ENCODE data around the gene FIBP. TPM values are rescaled to one million over a fixed set of nuclear protein-coding genes. Genes with fewer than 3 reads are reported as not detected.
"Not testable (repeated sequence)": the region's sequence is repeated elsewhere in the genome, so short reads cannot be mapped to it uniquely, and the experiment has no call there.

The FIBP gene
- polyA plus RNA-seq, 3 donors, result 79.1 to 109 (median 101) TPM

DNA sequence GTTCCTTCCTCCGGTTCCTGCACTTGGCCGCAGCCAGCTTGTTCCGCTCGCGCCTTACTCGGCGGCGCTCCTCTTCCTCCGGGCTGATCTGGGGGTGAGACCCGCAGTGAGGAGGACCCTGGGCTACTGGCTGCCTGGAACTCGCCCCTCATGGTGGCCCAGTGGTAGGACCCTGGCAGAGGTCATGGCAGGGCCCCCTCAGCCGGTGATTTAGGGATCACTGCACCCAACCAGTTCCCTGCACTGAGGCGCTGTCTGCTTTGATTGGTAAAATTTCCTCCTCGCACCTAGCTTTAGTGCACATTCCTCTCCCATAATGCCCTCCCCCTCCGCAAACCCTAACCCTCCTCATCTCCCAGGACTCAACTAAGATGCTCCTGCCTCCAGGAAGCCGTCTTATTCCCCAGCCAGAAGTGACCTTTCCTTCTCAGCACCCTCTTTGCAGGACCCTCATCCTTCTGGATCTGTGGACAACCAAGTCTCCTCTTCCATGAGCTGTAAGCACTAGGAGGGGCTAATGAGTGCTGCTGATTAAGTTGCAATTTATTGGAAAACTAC, 5.8 kb upstream of the FIBP start:
- H2AFZ ChIP-seq (ENCODE audit: insufficient read depth, low read depth, low read length, poor library complexity, severe bottlenecking), result peak overlapping the region; percentile 2
- H3K4me3 Mint-ChIP-seq, result peak overlapping the region; percentile 76 to 89
- TF ChIP-seq, protein P1, sequence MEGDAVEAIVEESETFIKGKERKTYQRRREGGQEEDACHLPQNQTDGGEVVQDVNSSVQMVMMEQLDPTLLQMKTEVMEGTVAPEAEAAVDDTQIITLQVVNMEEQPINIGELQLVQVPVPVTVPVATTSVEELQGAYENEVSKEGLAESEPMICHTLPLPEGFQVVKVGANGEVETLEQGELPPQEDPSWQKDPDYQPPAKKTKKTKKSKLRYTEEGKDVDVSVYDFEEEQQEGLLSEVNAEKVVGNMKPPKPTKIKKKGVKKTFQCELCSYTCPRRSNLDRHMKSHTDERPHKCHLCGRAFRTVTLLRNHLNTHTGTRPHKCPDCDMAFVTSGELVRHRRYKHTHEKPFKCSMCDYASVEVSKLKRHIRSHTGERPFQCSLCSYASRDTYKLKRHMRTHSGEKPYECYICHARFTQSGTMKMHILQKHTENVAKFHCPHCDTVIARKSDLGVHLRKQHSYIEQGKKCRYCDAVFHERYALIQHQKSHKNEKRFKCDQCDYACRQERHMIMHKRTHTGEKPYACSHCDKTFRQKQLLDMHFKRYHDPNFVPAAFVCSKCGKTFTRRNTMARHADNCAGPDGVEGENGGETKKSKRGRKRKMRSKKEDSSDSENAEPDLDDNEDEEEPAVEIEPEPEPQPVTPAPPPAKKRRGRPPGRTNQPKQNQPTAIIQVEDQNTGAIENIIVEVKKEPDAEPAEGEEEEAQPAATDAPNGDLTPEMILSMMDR (IDR thresholded peaks at IDR 0.05), result no peak
- H4K20me1 ChIP-seq (ENCODE audit: insufficient read depth, low read length), result peaks cover 8% of the 10 kb centered on the region
- H3K36me3 ChIP-seq (replicated peaks in 1 of 2; ENCODE audit: control insufficient read depth in 1 of 2, insufficient read depth in 2 of 2, low read length in 2 of 2), result peaks cover 0 to 5% of the 10 kb centered on the region in 2 donors
- H3K9me3 ChIP-seq (replicated peaks in 1 of 2; ENCODE audit: control insufficient read depth in 1 of 2, insufficient read depth in 1 of 2, low read length in 2 of 2), result no peaks in the 10 kb centered on the region
- peaks cover 52% of the 10 kb centered on the region for H3K4me1 Mint-ChIP-seq
- peak overlapping the region; percentile 45 for H3K9ac ChIP-seq (ENCODE audit: insufficient read depth, low read length, poor library complexity, severe bottlenecking)
- peaks cover 60 to 68% of the 10 kb centered on the region in 2 donors for H3K4me1 ChIP-seq (ENCODE audit: control insufficient read depth in 1 of 2, insufficient read depth in 2 of 2, low read length in 2 of 2)
- DNase-seq, result peak in 2 of 3 donors; percentile 58 to 65
- peak overlapping the region; percentile 93 for H3K4me2 ChIP-seq (replicated peaks; ENCODE audit: extremely low read depth, low read length, poor library complexity, severe bottlenecking)
- peak overlapping the region; percentile 22 to 75 (median 29) for H3K4me3 ChIP-seq (replicated peaks in 1 of 3; ENCODE audit: low read depth in 2 of 3, low read length in 3 of 3)
- H3K27ac Mint-ChIP-seq, result peak overlapping the region; percentile 84 to 94 (median 92)
- H3K79me2 ChIP-seq (ENCODE audit: insufficient read depth, low read length), result peaks cover 41% of the 10 kb centered on the region
- peaks cover 0 to 7% (median 0%) of the 10 kb centered on the region in 3 donors for H3K27me3 Mint-ChIP-seq (ENCODE audit: low read depth in 3 of 3)
- intact Hi-C loops (cut with micrococcal nuclease), result no loop called here
- 3% methylated on average over 15 of the region's 16 CpGs for WGBS (ENCODE audit: insufficient coverage)
- H3K36me3 Mint-ChIP-seq, result peaks cover 16 to 19% of the 10 kb centered on the region in 2 donors
- no peaks in the 10 kb centered on the region for H3K9me3 Mint-ChIP-seq
- no peaks in the 10 kb centered on the region for H3K27me3 ChIP-seq (ENCODE audit: control insufficient read depth in 2 of 2, insufficient read depth in 2 of 2, low read length in 2 of 2)
- peak overlapping the region; percentile 78 to 82 for H3K27ac ChIP-seq (ENCODE audit: low read depth in 1 of 2, low read length in 2 of 2)

GRCh38 chr11:65892661-65893317, 4.5 kb upstream of the FIBP start:
- Mint-ChIP-seq H3K27me3 (ENCODE audit: low read depth in 3 of 3) (peaks cover 0 to 7% (median 0%) of the 10 kb centered on the region in 3 donors), H3K4me1 (peaks cover 52% of the 10 kb centered on the region), H3K9me3 (no peaks in the 10 kb centered on the region), H3K36me3 (peaks cover 16 to 19% of the 10 kb centered on the region in 2 donors), H3K4me3 (peak overlapping the region; percentile 78 to 89), H3K27ac (peak overlapping the region in 5 of 7 donors; percentile 65 to 94 (median 86))
- Histone ChIP-seq H4K20me1 (ENCODE audit: insufficient read depth, low read length) (peaks cover 8% of the 10 kb centered on the region), H3K4me3 (replicated peaks in 1 of 3; ENCODE audit: low read depth in 2 of 3, low read length in 3 of 3) (peak overlapping the region in 1 of 3 experiments; percentile 75), H3K36me3 (replicated peaks in 1 of 2; ENCODE audit: control insufficient read depth in 1 of 2, insufficient read depth in 2 of 2, low read length in 2 of 2) (peaks cover 0 to 5% of the 10 kb centered on the region in 2 donors), H2AFZ (ENCODE audit: insufficient read depth, low read depth, low read length, poor library complexity, severe bottlenecking) (no peak overlapping the region), H3K4me2 (replicated peaks; ENCODE audit: extremely low read depth, low read length, poor library complexity, severe bottlenecking) (peak overlapping the region; percentile 93), H3K9me3 (replicated peaks in 1 of 2; ENCODE audit: control insufficient read depth in 1 of 2, insufficient read depth in 1 of 2, low read length in 2 of 2) (no peaks in the 10 kb centered on the region), H3K9ac (ENCODE audit: insufficient read depth, low read length, poor library complexity, severe bottlenecking) (no peak overlapping the region), H3K4me1 (ENCODE audit: control insufficient read depth in 1 of 2, insufficient read depth in 2 of 2, low read length in 2 of 2) (peaks cover 59 to 68% of the 10 kb centered on the region in 2 donors), H3K27me3 (ENCODE audit: control insufficient read depth in 2 of 2, insufficient read depth in 2 of 2, low read length in 2 of 2) (no peaks in the 10 kb centered on the region), H3K79me2 (ENCODE audit: insufficient read depth, low read length) (peaks cover 40% of the 10 kb centered on the region), H3K27ac (ENCODE audit: low read depth in 1 of 2, low read length in 2 of 2) (peak overlapping the region in 1 of 2 donors; percentile 82)
- no peak for DNase-seq
- intact Hi-C loops (cut with micrococcal nuclease), result no loop called here
- TF ChIP-seq, protein P1 (IDR thresholded peaks at IDR 0.05), result no peak
- 68% methylated on average over 8 of the region's 10 CpGs for WGBS (ENCODE audit: insufficient coverage)

DNA sequence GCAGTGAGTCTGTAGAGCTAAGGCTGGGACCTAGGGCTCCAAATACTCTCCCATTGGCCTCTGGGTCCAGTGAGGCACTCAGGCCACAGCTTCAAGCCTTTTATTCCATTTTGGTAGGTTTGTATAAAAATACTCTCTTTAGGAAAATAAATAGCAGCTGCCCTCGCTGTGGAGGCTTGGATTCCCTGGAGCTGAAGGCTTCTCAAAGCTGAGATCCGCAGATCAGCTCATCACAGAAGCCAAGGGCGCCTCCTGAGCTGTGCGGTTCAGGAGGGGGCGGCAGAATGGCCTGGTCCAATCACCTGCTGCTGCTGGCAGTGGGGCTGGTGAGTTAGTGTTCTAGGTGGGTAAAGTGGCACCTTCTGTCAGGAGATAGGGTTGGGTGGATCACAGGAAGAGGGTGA, 3.9 kb upstream of the FIBP start:
- Histone ChIP-seq H3K79me2 (ENCODE audit: insufficient read depth, low read length) (peaks cover 46% of the 10 kb centered on the region), H3K4me1 (ENCODE audit: control insufficient read depth in 1 of 2, insufficient read depth in 2 of 2, low read length in 2 of 2) (peaks cover 66 to 75% of the 10 kb centered on the region in 2 donors), H3K4me3 (replicated peaks in 1 of 3; ENCODE audit: low read depth in 2 of 3, low read length in 3 of 3) (peak overlapping the region; percentile 48 to 75 (median 54)), H3K4me2 (replicated peaks; ENCODE audit: extremely low read depth, low read length, poor library complexity, severe bottlenecking) (peak overlapping the region; percentile 93), H3K9ac (ENCODE audit: insufficient read depth, low read length, poor library complexity, severe bottlenecking) (peak overlapping the region; percentile 78), H3K27ac (ENCODE audit: low read depth in 1 of 2, low read length in 2 of 2) (peak overlapping the region in 1 of 2 donors; percentile 88)
- H3K27me3 Mint-ChIP-seq (ENCODE audit: low read depth in 3 of 3); H3K9me3 ChIP-seq (replicated peaks in 1 of 2; ENCODE audit: control insufficient read depth in 1 of 2, insufficient read depth in 1 of 2, low read length in 2 of 2); H3K27me3 ChIP-seq (ENCODE audit: control insufficient read depth in 2 of 2, insufficient read depth in 2 of 2, low read length in 2 of 2); H2AFZ ChIP-seq (ENCODE audit: insufficient read depth, low read depth, low read length, poor library complexity, severe bottlenecking); DNase-seq; intact Hi-C loops (cut with micrococcal nuclease); H4K20me1 ChIP-seq (ENCODE audit: insufficient read depth, low read length); H3K9me3 Mint-ChIP-seq; H3K36me3 ChIP-seq (replicated peaks in 1 of 2; ENCODE audit: control insufficient read depth in 1 of 2, insufficient read depth in 2 of 2, low read length in 2 of 2): not testable (repeated sequence)
- 61% methylated on average over 5 of the region's 5 CpGs for WGBS (ENCODE audit: insufficient coverage)
- H3K4me3 Mint-ChIP-seq, result peak overlapping the region; percentile 78 to 84
- H3K36me3 Mint-ChIP-seq, result peaks cover 16 to 21% of the 10 kb centered on the region in 2 donors
- H3K27ac Mint-ChIP-seq, result peak overlapping the region in 6 of 7 donors; percentile 28 to 94 (median 76)
- peaks cover 58% of the 10 kb centered on the region for H3K4me1 Mint-ChIP-seq

Measured in CD14-positive monocyte (primary cell).